CD14-positive monocyte (primary cell): ENCODE measurements around the gene TPST1. TPM values are rescaled to one million over a fixed set of nuclear protein-coding genes. Genes with fewer than 3 reads are reported as not detected.

Experiments
- DNase-seq, 3 donors: peaks; one replicate each; pipeline ENCODE4 v3.0.0-alpha.2; 2011 to 2022
- H2AFZ ChIP-seq: 2 replicates; pipeline ENCODE4 v1.6.0; 2012; ENCODE audit warnings: mild to moderate bottlenecking, low read depth, low read length, inconsistent platforms; ENCODE audit not compliant: insufficient read depth, poor library complexity, severe bottlenecking
- H3K27ac ChIP-seq, 2 donors: 1 replicate in 1 of 2; 2 replicates in 1 of 2; pipeline ENCODE4 v1.5.1; 2012 to 2013; ENCODE audit warnings: low read length in 2 of 2, control low read depth in 1 of 2, inconsistent platforms in 1 of 2, low read depth in 1 of 2, mild to moderate bottlenecking in 1 of 2
- H3K27me3 ChIP-seq, 2 donors: one replicate each; pipeline versions ENCODE4 v1.6.0 to v1.6.1; 2011 to 2013; ENCODE audit warnings: low read length in 2 of 2; ENCODE audit not compliant: control insufficient read depth in 2 of 2, insufficient read depth in 2 of 2
- H3K36me3 ChIP-seq, 2 donors: replicated peaks in 1 of 2; 1 replicate in 1 of 2; 2 replicates in 1 of 2; pipeline versions ENCODE4 v1.5.1 to v1.6.1; 2012 to 2013; ENCODE audit warnings: low read length in 2 of 2, control low read depth in 1 of 2, inconsistent platforms in 1 of 2, mild to moderate bottlenecking in 1 of 2; ENCODE audit not compliant: insufficient read depth in 2 of 2, control insufficient read depth in 1 of 2
- H3K4me1 ChIP-seq, 2 donors: 1 replicate in 1 of 2; 2 replicates in 1 of 2; pipeline versions ENCODE4 v1.5.1 to v1.6.1; 2012 to 2013; ENCODE audit warnings: low read length in 2 of 2, control low read depth in 1 of 2, inconsistent platforms in 1 of 2, mild to moderate bottlenecking in 1 of 2, moderate library complexity in 1 of 2; ENCODE audit not compliant: insufficient read depth in 2 of 2, control insufficient read depth in 1 of 2
- H3K4me2 ChIP-seq: replicated peaks from 2 replicates; pipeline ENCODE3; 2012; ENCODE audit warnings: low read length, moderate library complexity, mild to moderate bottlenecking; ENCODE audit not compliant: poor library complexity, severe bottlenecking; ENCODE audit errors: extremely low read depth
- H3K4me3 ChIP-seq, 3 experiments: fragments of 200-600 bp in 1 of 3; sonication (generic) in 1 of 3; replicated peaks in 1 of 3; 1 replicate in 2 of 3; 2 replicates in 1 of 3; pipeline ENCODE4 v1.5.1; 2011 to 2013; ENCODE audit warnings: low read length in 3 of 3, mild to moderate bottlenecking in 3 of 3, control low read depth in 2 of 3, low read depth in 2 of 3, inconsistent platforms in 1 of 3, moderate library complexity in 1 of 3
- H3K79me2 ChIP-seq: 2 replicates; pipeline ENCODE4 v1.6.0; 2012; ENCODE audit warnings: mild to moderate bottlenecking, control low read depth, inconsistent platforms, low read length, moderate library complexity; ENCODE audit not compliant: insufficient read depth
- H3K9ac ChIP-seq: 2 replicates; pipeline ENCODE4 v1.6.0; 2017; ENCODE audit warnings: low read length, mild to moderate bottlenecking; ENCODE audit not compliant: insufficient read depth, poor library complexity, severe bottlenecking
- H3K9me3 ChIP-seq, 2 donors: replicated peaks in 1 of 2; 1 replicate in 1 of 2; 2 replicates in 1 of 2; pipeline versions ENCODE4 v1.5.1 to v1.6.1; 2012 to 2013; ENCODE audit warnings: low read length in 2 of 2, control low read depth in 1 of 2; ENCODE audit not compliant: control insufficient read depth in 1 of 2, insufficient read depth in 1 of 2
- H4K20me1 ChIP-seq: 2 replicates; pipeline ENCODE4 v1.6.0; 2012; ENCODE audit warnings: mild to moderate bottlenecking, low read length, control low read depth, moderate library complexity; ENCODE audit not compliant: insufficient read depth
- H3K27ac Mint-ChIP-seq, 7 donors: one replicate each; pipeline ENCODE4 v1.8.0; 2020; ENCODE audit warnings: mild to moderate bottlenecking in 7 of 7, mixed read lengths in 7 of 7, moderate library complexity in 6 of 7, inconsistent platforms in 2 of 7
- H3K27me3 Mint-ChIP-seq, 3 donors: one replicate each; pipeline ENCODE4 v1.8.0; 2021 to 2022; ENCODE audit warnings: low read depth in 3 of 3, mild to moderate bottlenecking in 3 of 3, mixed read lengths in 3 of 3, moderate library complexity in 3 of 3, inconsistent platforms in 1 of 3
- H3K36me3 Mint-ChIP-seq, 2 donors: one replicate each; pipeline ENCODE4 v1.8.0; 2020; ENCODE audit warnings: mixed read lengths in 2 of 2, inconsistent platforms in 1 of 2, mild to moderate bottlenecking in 1 of 2
- H3K4me1 Mint-ChIP-seq: one replicate; pipeline ENCODE4 v1.8.0; 2020; ENCODE audit warnings: mild to moderate bottlenecking, mixed read lengths
- H3K4me3 Mint-ChIP-seq, 2 donors: one replicate each; pipeline ENCODE4 v1.8.0; 2020; ENCODE audit warnings: mild to moderate bottlenecking in 2 of 2, mixed read lengths in 2 of 2, moderate library complexity in 1 of 2
- H3K9me3 Mint-ChIP-seq, 7 donors: one replicate each; pipeline ENCODE4 v1.8.0; 2020 to 2022; ENCODE audit warnings: mixed read lengths in 7 of 7, mild to moderate bottlenecking in 6 of 7, moderate library complexity in 6 of 7, inconsistent platforms in 2 of 7
- CTCF ChIP-seq: fragments of 200-600 bp; IDR thresholded peaks from one replicate; pipeline ENCODE4 v1.8.0; 2022; ENCODE audit warnings: antibody characterized with exemption, mild to moderate bottlenecking
- WGBS: methylation state at CpG from one replicate; pipeline ENCODE4 v1.1.5; 2013; ENCODE audit warnings: missing lambda C conversion rate; ENCODE audit not compliant: insufficient coverage; 5-methylcytosine and 5-hydroxymethylcytosine counted together
- intact Hi-C, 2 donors: fragments of 100-400 bp; cut with micrococcal nuclease; formaldehyde crosslinking; loops; one replicate each; pipeline versions ENCODE4 v1.15.0 to v1.15.1; 2023
- polyA plus RNA-seq, 3 donors: library from polyadenylated mRNA; depleted of rRNA in 1 of 3; unstranded in 2 of 3; stranded (reverse) in 1 of 3; fragments of 300-500 nt in 2 of 3; fragments of >200 nt in 1 of 3; fragmentation: Illumina TruSeq in 2 of 3; gene quantifications; 1 replicate in 2 of 3; 2 replicates in 1 of 3; pipeline ENCODE4 v1.2.3, GENCODE V29; 2012 to 2021

TPST1 gene
- polyA plus RNA-seq, 3 donors = 0.54 to 4.8 (median 4.2) TPM

GRCh38 chr7:66335318-66335717 is 130.2 kb downstream of the TPST1 start:
- no peak overlapping the region for H3K4me3 Mint-ChIP-seq
- peaks cover 0 to 2% (median 0%) of the 10 kb centered on the region in 3 donors for H3K27me3 Mint-ChIP-seq
- DNase-seq = no peak

GRCh38 chr7:66336760-66337159 is 131.6 kb downstream of the TPST1 start:
- Mint-ChIP-seq H3K4me1 (peaks cover 7% of the 10 kb centered on the region), H3K27ac (no peak overlapping the region), H3K27me3 (peaks cover 0 to 2% (median 1%) of the 10 kb centered on the region in 3 donors), H3K9me3 (peaks cover 22 to 49% (median 34%) of the 10 kb centered on the region in 7 donors), H3K36me3 (peaks cover 0 to 1% of the 10 kb centered on the region in 2 donors), H3K4me3 (no peak overlapping the region)
- Histone ChIP-seq H3K4me3 (no peak overlapping the region), H4K20me1 (no peaks in the 10 kb centered on the region), H3K27ac (no peak overlapping the region), H2AFZ (no peak overlapping the region), H3K79me2 (no peaks in the 10 kb centered on the region), H3K36me3 (no peaks in the 10 kb centered on the region), H3K4me1 (peaks cover 0 to 6% of the 10 kb centered on the region in 2 donors), H3K27me3 (no peaks in the 10 kb centered on the region), H3K4me2 (no peak overlapping the region), H3K9ac (no peak overlapping the region), H3K9me3 (peaks cover 19 to 34% of the 10 kb centered on the region in 2 donors)
- intact Hi-C loops = no loop called here
- no peak for DNase-seq
- TF ChIP-seq CTCF = no peak

More at GRCh38 chr7:66335318-66335717, 130.2 kb downstream of the TPST1 start:
- Histone ChIP-seq H2AFZ (no peak overlapping the region), H3K27ac (no peak overlapping the region), H3K4me2 (no peak overlapping the region), H3K27me3 (no peaks in the 10 kb centered on the region), H4K20me1 (no peaks in the 10 kb centered on the region), H3K36me3 (no peaks in the 10 kb centered on the region), H3K9me3 (peaks cover 16 to 26% of the 10 kb centered on the region in 2 donors), H3K79me2 (no peaks in the 10 kb centered on the region), H3K4me1 (peaks cover 0 to 9% of the 10 kb centered on the region in 2 donors), H3K4me3 (no peak overlapping the region), H3K9ac (no peak overlapping the region)
- no peak for TF ChIP-seq CTCF
- Mint-ChIP-seq H3K36me3 (peaks cover 0 to 1% of the 10 kb centered on the region in 2 donors), H3K27ac (no peak overlapping the region), H3K4me1 (peaks cover 10% of the 10 kb centered on the region), H3K9me3 (peaks cover 17 to 43% (median 30%) of the 10 kb centered on the region in 7 donors)
- intact Hi-C loops = no loop called here
- 100% methylated on average over 4 of the region's 6 CpGs for WGBS
